ENCODE results near the gene SPRN. TPM values are rescaled to one million over a fixed set of nuclear protein-coding genes. Genes with fewer than 3 reads are reported as not detected.

Gene SPRN
- polyA plus RNA-seq, 1 experiment = 1.1 TPM

DNA sequence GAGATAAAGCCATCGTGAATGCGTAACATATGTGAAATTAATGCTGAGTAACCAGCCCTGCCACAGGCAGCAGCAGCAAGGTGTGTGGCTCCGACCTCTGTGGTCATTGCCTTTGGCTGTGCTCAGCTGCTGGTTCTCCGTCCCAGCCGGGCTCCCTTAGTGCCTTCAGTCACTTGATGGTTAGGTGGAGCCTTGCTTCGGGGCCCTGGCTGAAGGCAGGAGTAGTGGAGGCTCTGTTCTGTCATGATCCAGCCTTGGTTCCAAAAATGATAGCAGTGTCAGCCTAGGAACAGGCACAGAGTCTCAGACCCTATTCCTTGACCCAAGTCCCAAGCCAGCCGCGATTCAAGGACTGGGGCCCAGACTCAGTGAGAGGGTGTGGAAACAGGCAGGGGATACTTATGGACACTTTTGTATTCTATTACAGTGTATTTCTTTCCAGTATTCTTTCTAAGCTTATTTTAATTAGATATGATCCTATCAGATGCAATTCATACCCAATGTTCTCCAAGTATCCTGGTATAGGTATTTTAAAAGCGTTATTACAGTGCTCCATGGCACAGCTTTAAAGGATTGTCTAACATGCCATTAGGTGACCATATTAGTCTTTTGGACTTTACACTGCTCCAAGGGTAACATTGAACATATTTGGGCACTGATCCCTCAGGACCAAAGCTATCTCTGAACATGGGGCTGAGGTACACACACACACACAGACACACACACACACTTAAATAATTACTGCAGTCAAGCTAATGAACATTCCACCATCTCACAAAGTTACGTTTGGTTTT lies 38.3 kb upstream of the SPRN start:
- Histone ChIP-seq H3K4me3 (ENCODE audit: low read depth, low read length) (no peak overlapping the region), H3K27me3 (ENCODE audit: control insufficient read depth, insufficient read depth, low read length) (no peaks in the 10 kb centered on the region), H3K9me3 (ENCODE audit: control insufficient read depth, insufficient read depth, low read length) (peaks cover 17% of the 10 kb centered on the region), H3K27ac (ENCODE audit: low read depth, low read length) (no peak overlapping the region)
- DNase-seq (ENCODE audit: low read depth, low spot score) = no peak
- TF ChIP-seq, protein P1, sequence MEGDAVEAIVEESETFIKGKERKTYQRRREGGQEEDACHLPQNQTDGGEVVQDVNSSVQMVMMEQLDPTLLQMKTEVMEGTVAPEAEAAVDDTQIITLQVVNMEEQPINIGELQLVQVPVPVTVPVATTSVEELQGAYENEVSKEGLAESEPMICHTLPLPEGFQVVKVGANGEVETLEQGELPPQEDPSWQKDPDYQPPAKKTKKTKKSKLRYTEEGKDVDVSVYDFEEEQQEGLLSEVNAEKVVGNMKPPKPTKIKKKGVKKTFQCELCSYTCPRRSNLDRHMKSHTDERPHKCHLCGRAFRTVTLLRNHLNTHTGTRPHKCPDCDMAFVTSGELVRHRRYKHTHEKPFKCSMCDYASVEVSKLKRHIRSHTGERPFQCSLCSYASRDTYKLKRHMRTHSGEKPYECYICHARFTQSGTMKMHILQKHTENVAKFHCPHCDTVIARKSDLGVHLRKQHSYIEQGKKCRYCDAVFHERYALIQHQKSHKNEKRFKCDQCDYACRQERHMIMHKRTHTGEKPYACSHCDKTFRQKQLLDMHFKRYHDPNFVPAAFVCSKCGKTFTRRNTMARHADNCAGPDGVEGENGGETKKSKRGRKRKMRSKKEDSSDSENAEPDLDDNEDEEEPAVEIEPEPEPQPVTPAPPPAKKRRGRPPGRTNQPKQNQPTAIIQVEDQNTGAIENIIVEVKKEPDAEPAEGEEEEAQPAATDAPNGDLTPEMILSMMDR (IDR thresholded peaks at IDR 0.05; ENCODE audit: low read depth, low read length) = no peak
- ChIA-PET POLR2A (no interaction called here), CTCF (no interaction called here)

DNA sequence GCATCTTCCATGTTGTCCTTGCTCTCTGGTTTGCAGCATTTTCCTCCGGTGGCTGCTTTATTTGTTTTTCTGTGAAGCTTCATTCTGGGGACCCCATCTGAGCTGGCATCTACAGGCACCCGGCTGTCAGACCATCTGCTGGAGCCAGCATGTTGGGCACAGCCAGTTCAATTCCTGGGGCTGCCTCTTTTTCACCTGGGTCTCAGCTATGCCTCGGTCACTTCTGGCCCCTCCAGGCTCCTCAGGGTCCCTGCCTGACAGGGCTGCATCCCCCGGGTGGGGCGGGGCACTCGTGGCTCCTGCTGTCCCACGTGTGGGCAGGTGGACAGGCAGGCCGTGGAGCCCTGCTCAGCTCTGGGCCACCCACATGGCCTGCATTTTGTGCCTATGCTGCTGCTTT lies 37.4 kb upstream of the SPRN start:
- DNase-seq (ENCODE audit: low read depth, low spot score) = no peak
- Histone ChIP-seq H3K9me3 (ENCODE audit: control insufficient read depth, insufficient read depth, low read length) (peaks cover 26% of the 10 kb centered on the region), H3K27me3 (ENCODE audit: control insufficient read depth, insufficient read depth, low read length) (no peaks in the 10 kb centered on the region), H3K4me3 (ENCODE audit: low read depth, low read length) (no peak overlapping the region), H3K27ac (ENCODE audit: low read depth, low read length) (no peak overlapping the region)
- TF ChIP-seq, protein P1 (IDR thresholded peaks at IDR 0.05; ENCODE audit: low read depth, low read length) = no peak
- ChIA-PET CTCF (no interaction called here), POLR2A (no interaction called here)

DNA sequence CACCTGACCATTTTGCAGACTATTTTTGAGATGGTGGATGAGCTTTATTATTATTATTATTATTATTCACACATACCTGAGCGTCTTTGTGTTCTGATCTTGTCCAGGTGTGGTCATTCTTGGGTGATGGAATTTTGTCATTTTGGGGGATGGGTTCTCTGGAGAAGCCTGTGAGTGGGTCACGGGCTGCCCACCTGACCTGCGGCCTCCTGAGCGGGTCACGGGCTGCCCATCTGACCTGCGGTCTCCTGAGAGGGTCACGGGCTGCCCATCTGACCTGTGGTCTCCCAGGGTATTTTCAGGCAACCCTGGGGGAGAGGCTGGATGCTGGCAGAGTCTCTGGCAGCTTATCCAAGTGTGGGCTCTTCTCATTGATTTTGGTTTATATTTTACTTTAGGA lies 36.6 kb upstream of the SPRN start:
- CTCF ChIA-PET = no interaction called here
- no peak overlapping the region for H3K27ac ChIP-seq (ENCODE audit: low read depth, low read length)
- H3K9me3 ChIP-seq (ENCODE audit: control insufficient read depth, insufficient read depth, low read length) = peaks cover 34% of the 10 kb centered on the region
- no peaks in the 10 kb centered on the region for H3K27me3 ChIP-seq (ENCODE audit: control insufficient read depth, insufficient read depth, low read length)
- H3K4me3 ChIP-seq (ENCODE audit: low read depth, low read length) = no peak overlapping the region
- TF ChIP-seq, protein P1 (IDR thresholded peaks at IDR 0.05; ENCODE audit: low read depth, low read length) = no peak
- DNase-seq (ENCODE audit: low read depth, low spot score) = no peak
- POLR2A ChIA-PET = no interaction called here

DNA sequence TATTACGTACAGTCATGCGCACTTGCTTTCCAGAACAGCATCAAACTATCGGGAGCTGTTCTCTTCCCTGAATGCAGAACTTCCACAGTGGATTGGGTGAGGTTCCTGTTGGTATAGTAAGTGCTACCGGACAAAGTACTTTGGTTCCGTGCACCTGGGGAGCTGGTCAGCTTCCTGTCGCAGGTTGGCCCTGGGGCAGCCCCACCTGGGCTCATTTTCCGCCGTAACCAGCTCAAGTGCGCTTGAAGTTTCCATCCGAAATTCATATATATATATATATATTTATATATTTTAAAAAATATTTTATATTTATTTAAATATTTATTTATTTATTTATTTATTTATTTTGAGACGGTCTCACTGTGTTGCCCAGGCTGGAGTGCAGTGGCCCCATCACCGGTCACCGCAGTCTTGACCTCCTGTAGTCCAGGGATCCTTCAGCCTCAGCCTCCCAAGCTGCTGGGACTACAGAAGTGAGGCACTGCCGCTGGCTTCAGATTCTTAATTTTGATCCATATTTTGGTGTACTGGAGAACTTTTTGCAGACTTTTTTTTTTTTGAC lies 35.9 kb upstream of the SPRN start:
- H3K9me3 ChIP-seq (ENCODE audit: control insufficient read depth, insufficient read depth, low read length) = peaks cover 36% of the 10 kb centered on the region
- ChIA-PET POLR2A (no interaction called here), CTCF (no interaction called here)
- TF ChIP-seq, protein P1 (IDR thresholded peaks at IDR 0.05; ENCODE audit: low read depth, low read length) = no peak
- H3K4me3 ChIP-seq (ENCODE audit: low read depth, low read length) = no peak overlapping the region
- H3K27me3 ChIP-seq (ENCODE audit: control insufficient read depth, insufficient read depth, low read length) = no peaks in the 10 kb centered on the region
- H3K27ac ChIP-seq (ENCODE audit: low read depth, low read length) = no peak overlapping the region
- DNase-seq (ENCODE audit: low read depth, low spot score) = no peak

DNA sequence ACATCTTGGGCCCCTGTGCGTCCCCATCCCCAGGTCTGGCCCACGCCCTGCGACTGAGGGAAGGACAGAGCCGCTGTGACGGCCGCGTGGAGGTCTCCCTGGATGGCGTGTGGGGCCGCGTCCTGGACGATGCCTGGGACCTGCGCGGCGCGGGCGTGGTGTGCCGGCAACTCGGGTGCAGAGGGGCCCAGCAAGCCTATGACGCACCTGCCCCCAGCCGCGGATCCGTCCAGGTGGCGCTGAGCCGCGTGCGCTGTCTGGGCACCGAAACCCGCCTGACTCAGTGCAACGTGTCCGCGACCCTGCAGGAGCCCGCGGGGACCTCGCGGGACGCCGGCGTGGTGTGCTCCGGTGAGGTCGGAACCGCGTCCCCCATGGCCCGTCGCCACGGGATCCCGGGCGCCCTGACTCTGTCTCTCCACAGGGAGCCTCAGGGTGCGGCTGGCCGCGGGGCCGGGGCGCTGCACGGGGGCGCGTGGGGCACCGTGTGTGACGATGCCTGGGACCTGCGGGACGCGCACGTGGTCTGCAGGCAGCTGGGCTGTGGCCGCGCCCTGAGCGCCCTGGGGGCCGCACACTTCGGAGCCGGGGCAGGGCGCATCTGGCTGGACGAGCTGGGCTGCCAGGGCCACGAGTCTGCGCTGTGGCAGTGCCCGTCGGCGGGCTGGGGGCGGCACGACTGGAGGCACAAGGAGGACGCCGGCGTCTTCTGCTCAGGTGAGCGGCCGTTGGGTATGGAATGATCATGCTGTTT lies 35.2 kb upstream of the SPRN start:
- TF ChIP-seq, protein P1 (IDR thresholded peaks at IDR 0.05; ENCODE audit: low read depth, low read length) = no peak
- H3K9me3 ChIP-seq (ENCODE audit: control insufficient read depth, insufficient read depth, low read length) = peaks cover 37% of the 10 kb centered on the region
- POLR2A ChIA-PET = interaction anchor here (0.5 kb wide), 1 partner anchor 58 kb away, joined by 4 read pairs; no protein-coding TSS in a partner anchor
- H3K27ac ChIP-seq (ENCODE audit: low read depth, low read length) = no peak overlapping the region
- H3K4me3 ChIP-seq (ENCODE audit: low read depth, low read length) = no peak overlapping the region
- DNase-seq (ENCODE audit: low read depth, low spot score) = no peak
- CTCF ChIA-PET = no interaction called here
- H3K27me3 ChIP-seq (ENCODE audit: control insufficient read depth, insufficient read depth, low read length) = no peaks in the 10 kb centered on the region
